Fibroblast of lung (primary cell): ENCODE results near the gene NOP56. TPM values are rescaled to one million over a fixed set of nuclear protein-coding genes. Genes with fewer than 3 reads are reported as not detected.
A peak's percentile ranks its signal among the peaks of the same experiment; 100 is the strongest.
"Not testable (repeated sequence)": the region's sequence is repeated elsewhere in the genome, so short reads cannot be mapped to it uniquely, and the experiment has no call there.

Source experiments
- DNase-seq, 2 donors: peaks; one replicate each; pipeline versions ENCODE4 v3.0.0 to v3.0.0-alpha.2; 2010; ENCODE audit warnings: low read depth in 2 of 2
- H2AFZ ChIP-seq: 2 replicates; pipeline ENCODE4 v1.5.1; 2012; ENCODE audit warnings: low read length, control low read depth, inconsistent platforms
- H3K27ac ChIP-seq: 2 replicates; pipeline ENCODE4 v1.5.1; 2011; ENCODE audit warnings: low read length, control low read depth; ENCODE audit not compliant: insufficient read depth
- H3K27me3 ChIP-seq: 2 replicates; pipeline ENCODE4 v1.5.1; 2011; ENCODE audit warnings: mild to moderate bottlenecking, low read length; ENCODE audit not compliant: control insufficient read depth, insufficient read depth
- H3K36me3 ChIP-seq: 2 replicates; pipeline ENCODE4 v1.5.1; 2011; ENCODE audit warnings: low read length; ENCODE audit not compliant: control insufficient read depth, insufficient read depth
- H3K4me1 ChIP-seq: 2 replicates; pipeline ENCODE4 v1.5.1; 2011; ENCODE audit warnings: low read length; ENCODE audit not compliant: control insufficient read depth, insufficient read depth; ENCODE audit errors: extremely low read depth
- H3K4me2 ChIP-seq: 2 replicates; pipeline ENCODE4 v1.5.1; 2011; ENCODE audit warnings: low read length, control low read depth; ENCODE audit not compliant: insufficient read depth; ENCODE audit errors: extremely low read depth
- H3K4me3 ChIP-seq, 4 experiments: fragments of 200-600 bp in 1 of 4; sonication (generic) in 1 of 4; replicated peaks in 1 of 4; 2 replicates each; pipeline ENCODE4 v1.5.1; 2011 to 2016; ENCODE audit warnings: low read length in 4 of 4, low read depth in 3 of 4, mild to moderate bottlenecking in 3 of 4, control low read depth in 2 of 4, inconsistent platforms in 1 of 4, mixed read lengths in 1 of 4; ENCODE audit not compliant: insufficient read depth in 1 of 4; ENCODE audit errors: control extremely low read depth in 1 of 4
- H3K79me2 ChIP-seq: 2 replicates; pipeline ENCODE4 v1.5.1; 2012; ENCODE audit warnings: mild to moderate bottlenecking, low read length, inconsistent platforms; ENCODE audit not compliant: control insufficient read depth, insufficient read depth
- H3K9ac ChIP-seq: 2 replicates; pipeline ENCODE4 v1.5.1; 2011; ENCODE audit warnings: mild to moderate bottlenecking, low read length, control low read depth; ENCODE audit not compliant: insufficient read depth
- H3K9me3 ChIP-seq: 2 replicates; pipeline ENCODE4 v1.5.1; 2012; ENCODE audit warnings: low read depth, low read length; ENCODE audit not compliant: control insufficient read depth, insufficient read depth
- H4K20me1 ChIP-seq: 2 replicates; pipeline ENCODE4 v1.5.1; 2011; ENCODE audit warnings: low read length; ENCODE audit not compliant: control insufficient read depth, insufficient read depth; ENCODE audit errors: extremely low read depth
- CTCF ChIP-seq, 2 donors: IDR thresholded peaks in 1 of 2; conservative IDR thresholded peaks in 1 of 2; 1 replicate in 1 of 2; 2 replicates in 1 of 2; pipeline ENCODE4 v1.5.1; 2011 to 2012; ENCODE audit warnings: low read length in 2 of 2, control low read depth in 1 of 2, inconsistent platforms in 1 of 2, low read depth in 1 of 2, mild to moderate bottlenecking in 1 of 2
- EZH2 ChIP-seq: IDR thresholded peaks from 2 replicates; pipeline ENCODE4 v1.5.1; 2012; ENCODE audit warnings: low read length, control low read depth, mild to moderate bottlenecking; ENCODE audit errors: missing control alignments
- polyA plus RNA-seq, 2 donors: library from polyadenylated mRNA; depleted of rRNA in 1 of 2; stranded (reverse) in 1 of 2; unstranded in 1 of 2; fragments of >200 nt; gene quantifications; 2 replicates each; pipeline ENCODE4 v1.2.1, GENCODE V29; 2011 to 2012; ENCODE audit warnings: missing spikeins in 1 of 2
- total RNA-seq: library from RNA; depleted of rRNA; stranded (reverse); fragments of >200 nt; gene quantifications from 2 replicates; pipeline ENCODE4 v1.2.1, GENCODE V29; 2014

The NOP56 gene
- total and polyA plus RNA-seq, 2 donors (not counting 1 experiment from before 2014, with no cell fraction given), result 108 to 117 TPM

- no peaks in the 10 kb centered on the region for H3K4me1 ChIP-seq
- H3K79me2 ChIP-seq, result no peaks in the 10 kb centered on the region
- no peaks in the 10 kb centered on the region for H4K20me1 ChIP-seq
- no peaks in the 10 kb centered on the region for H3K9me3 ChIP-seq
- no peak overlapping the region for H3K4me3 ChIP-seq
- peaks cover 45% of the 10 kb centered on the region for H3K27me3 ChIP-seq
- H3K27ac ChIP-seq, result no peak overlapping the region
- no peaks in the 10 kb centered on the region for H3K36me3 ChIP-seq
- no peak overlapping the region for H3K4me2 ChIP-seq
- TF ChIP-seq CTCF (conservative IDR thresholded peaks at IDR 0.05 in 1 of 2, IDR thresholded peaks at IDR 0.05 in 1 of 2; ENCODE audit: low read depth in 1 of 2, low read length in 2 of 2), result no peak
- TF ChIP-seq EZH2, result peak; percentile 24
- DNase-seq, result no peak
- no peak overlapping the region for H3K9ac ChIP-seq
- H2AFZ ChIP-seq, result no peak overlapping the region
Observed at GRCh38 chr20:2694008-2694471, 41.6 kb downstream of the NOP56 start.

GRCh38 chr20:2694519-2694918 lies 42.1 kb downstream of the NOP56 start:
- Histone ChIP-seq H3K9me3 (no peaks in the 10 kb centered on the region), H3K79me2 (no peaks in the 10 kb centered on the region), H3K9ac (no peak overlapping the region), H3K4me2 (no peak overlapping the region), H3K36me3 (no peaks in the 10 kb centered on the region), H4K20me1 (no peaks in the 10 kb centered on the region), H3K4me3 (no peak overlapping the region), H2AFZ (no peak overlapping the region), H3K27ac (no peak overlapping the region), H3K27me3 (peaks cover 48% of the 10 kb centered on the region), H3K4me1 (no peaks in the 10 kb centered on the region)
- TF ChIP-seq CTCF (conservative IDR thresholded peaks at IDR 0.05 in 1 of 2, IDR thresholded peaks at IDR 0.05 in 1 of 2; ENCODE audit: low read depth in 1 of 2, low read length in 2 of 2) (no peak), EZH2 (no peak)
- DNase-seq, result no peak

GRCh38 chr20:2695206-2695983 lies 43.0 kb downstream of the NOP56 start:
- peaks cover 55% of the 10 kb centered on the region for H3K27me3 ChIP-seq
- DNase-seq, result no peak

GRCh38 chr20:2695984-2696525 lies 43.6 kb downstream of the NOP56 start:
- not testable (repeated sequence) for DNase-seq, H2AFZ ChIP-seq, H3K27ac ChIP-seq, H3K79me2 ChIP-seq, H3K9ac ChIP-seq, H3K36me3 ChIP-seq, H3K9me3 ChIP-seq, H3K4me3 ChIP-seq, H3K4me1 ChIP-seq, H4K20me1 ChIP-seq, H3K4me2 ChIP-seq
- H3K27me3 ChIP-seq, result peaks cover 53% of the 10 kb centered on the region

More at GRCh38 chr20:2695206-2695983, 43.0 kb downstream of the NOP56 start:
- TF ChIP-seq EZH2, result no peak
- TF ChIP-seq CTCF (conservative IDR thresholded peaks at IDR 0.05 in 1 of 2, IDR thresholded peaks at IDR 0.05 in 1 of 2; ENCODE audit: low read depth in 1 of 2, low read length in 2 of 2), result no peak
- Histone ChIP-seq H3K9ac (no peak overlapping the region), H3K4me2 (no peak overlapping the region), H3K36me3 (no peaks in the 10 kb centered on the region), H3K4me1 (no peaks in the 10 kb centered on the region), H4K20me1 (no peaks in the 10 kb centered on the region), H2AFZ (no peak overlapping the region), H3K27ac (no peak overlapping the region), H3K9me3 (no peaks in the 10 kb centered on the region), H3K79me2 (no peaks in the 10 kb centered on the region), H3K4me3 (no peak overlapping the region)
